ENCODE results near the gene STRN.

DNA sequence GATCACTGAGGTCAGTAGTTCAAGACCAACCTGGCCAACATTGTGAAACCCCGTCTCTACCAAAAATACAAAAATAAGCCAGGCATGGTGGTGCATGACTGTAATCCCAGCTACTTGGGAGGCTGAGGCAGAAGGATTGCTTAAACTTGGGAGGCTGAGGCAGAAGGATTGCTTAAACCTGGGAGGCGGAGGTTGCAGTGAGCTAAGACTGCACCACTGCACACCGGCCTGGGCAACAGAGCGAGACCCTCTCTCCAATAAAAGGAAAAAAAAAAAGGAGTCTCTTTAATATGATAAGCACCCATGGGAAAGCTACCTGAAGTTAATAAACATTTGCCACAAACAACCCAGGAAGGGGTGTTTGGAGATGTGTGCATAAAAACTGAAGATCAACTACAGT, 2.6 kb downstream of the STRN start:
- TF ChIP-seq, protein P1, sequence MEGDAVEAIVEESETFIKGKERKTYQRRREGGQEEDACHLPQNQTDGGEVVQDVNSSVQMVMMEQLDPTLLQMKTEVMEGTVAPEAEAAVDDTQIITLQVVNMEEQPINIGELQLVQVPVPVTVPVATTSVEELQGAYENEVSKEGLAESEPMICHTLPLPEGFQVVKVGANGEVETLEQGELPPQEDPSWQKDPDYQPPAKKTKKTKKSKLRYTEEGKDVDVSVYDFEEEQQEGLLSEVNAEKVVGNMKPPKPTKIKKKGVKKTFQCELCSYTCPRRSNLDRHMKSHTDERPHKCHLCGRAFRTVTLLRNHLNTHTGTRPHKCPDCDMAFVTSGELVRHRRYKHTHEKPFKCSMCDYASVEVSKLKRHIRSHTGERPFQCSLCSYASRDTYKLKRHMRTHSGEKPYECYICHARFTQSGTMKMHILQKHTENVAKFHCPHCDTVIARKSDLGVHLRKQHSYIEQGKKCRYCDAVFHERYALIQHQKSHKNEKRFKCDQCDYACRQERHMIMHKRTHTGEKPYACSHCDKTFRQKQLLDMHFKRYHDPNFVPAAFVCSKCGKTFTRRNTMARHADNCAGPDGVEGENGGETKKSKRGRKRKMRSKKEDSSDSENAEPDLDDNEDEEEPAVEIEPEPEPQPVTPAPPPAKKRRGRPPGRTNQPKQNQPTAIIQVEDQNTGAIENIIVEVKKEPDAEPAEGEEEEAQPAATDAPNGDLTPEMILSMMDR (IDR thresholded peaks at IDR 0.05) = no peak
- no peak for TF ChIP-seq POLR2A (IDR thresholded peaks at IDR 0.05)

All from esophagus squamous epithelium (tissue), 4 donors.